HG03060 (cell line): ENCODE results near the gene ANKRD29.
"Not testable (repeated sequence)": the region's sequence is repeated elsewhere in the genome, so short reads cannot be mapped to it uniquely, and the experiment has no call there.

Source experiments
- ATAC-seq: cut with Tn5 transposase; IDR thresholded peaks from one replicate; pipeline ENCODE4 v1.9.1; 2021; ENCODE audit warnings: low read depth, moderate number of reproducible peaks; ENCODE audit not compliant: unreplicated experiment

Gene ANKRD29

GRCh38 chr18:23585007-23585871, 77.5 kb downstream of the ANKRD29 start:
- no peak for ATAC-seq

DNA sequence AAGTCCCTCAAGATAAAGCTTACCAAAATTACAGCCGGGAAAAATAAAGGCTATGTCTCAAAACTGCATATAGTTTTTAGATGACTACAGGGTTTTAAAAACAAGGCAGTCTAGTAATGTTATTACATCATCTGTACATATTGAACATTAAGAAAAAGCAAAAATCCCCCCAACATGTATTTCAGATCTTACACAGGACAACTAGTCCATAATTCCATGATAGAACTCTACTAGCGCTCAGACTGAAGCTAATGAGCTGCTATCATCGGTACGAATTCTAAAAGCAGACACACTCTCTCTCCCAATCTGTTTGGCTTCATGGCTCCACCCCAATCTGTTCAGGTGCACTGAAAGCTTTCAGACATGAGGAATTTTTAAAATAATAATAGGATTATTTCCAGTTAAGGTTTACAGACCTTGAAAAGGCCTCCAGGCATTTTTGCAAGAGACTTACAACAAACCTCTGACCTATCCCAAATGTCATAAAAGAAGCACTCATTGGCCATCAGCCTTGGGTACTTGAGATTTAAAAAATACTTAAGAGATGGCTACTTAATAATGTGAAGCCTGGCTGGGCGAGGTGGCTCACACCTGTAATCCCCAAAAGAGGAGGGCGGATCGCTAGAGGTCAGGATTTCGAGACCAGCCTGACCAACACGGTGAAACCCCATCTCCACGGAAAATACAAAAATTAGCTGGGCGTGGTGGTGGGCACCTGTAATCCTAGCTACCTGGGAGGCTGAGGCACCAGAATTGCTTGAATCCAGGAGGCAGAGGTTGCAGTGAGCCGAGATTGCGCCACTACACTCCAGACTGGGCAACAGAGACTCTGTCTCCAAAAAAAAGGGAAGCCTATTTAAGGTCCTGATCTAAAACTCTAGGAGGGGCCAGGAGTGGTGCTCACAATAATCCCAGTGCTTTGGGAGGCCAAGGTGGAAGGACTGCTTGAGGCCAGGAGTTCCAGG, 78.4 kb downstream of the ANKRD29 start:
- no peak for ATAC-seq

DNA sequence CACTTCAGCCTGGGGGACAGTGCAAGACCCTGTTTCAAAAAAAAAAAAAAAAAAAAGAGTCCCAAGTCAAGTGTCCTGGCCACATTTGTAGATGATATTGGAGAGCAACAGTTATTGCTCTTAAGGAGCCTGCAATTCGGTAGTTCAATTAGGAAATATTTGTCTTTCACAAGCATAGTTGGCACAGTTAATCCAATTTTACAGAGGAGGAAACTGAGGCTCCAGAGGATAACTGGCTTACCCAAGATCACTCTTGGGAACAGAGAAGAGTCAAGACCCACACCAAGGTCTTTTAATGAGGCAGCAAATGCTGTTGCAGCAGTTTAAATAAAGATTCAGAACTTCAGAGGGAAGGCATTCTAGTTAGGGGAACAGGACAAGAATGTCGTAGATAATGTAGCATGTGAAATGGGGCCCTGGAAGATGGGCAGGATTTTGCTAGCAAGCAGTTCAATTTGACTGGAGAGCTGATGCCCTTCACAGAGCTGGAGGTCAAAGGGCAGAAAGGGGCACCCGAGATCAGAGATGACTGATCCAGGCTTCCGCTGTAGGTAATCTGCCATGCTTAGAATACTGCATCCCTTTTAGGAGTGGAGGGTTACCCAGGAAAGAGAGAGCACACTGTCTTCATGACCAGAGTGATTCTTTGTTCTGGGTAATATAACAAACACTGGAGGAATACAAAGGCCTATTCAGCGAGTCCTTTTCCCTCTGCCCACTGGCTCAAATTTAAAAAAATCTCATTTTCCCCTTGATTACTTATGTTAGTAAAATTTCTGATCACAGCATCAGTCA, 79.4 kb downstream of the ANKRD29 start:
- ATAC-seq = no peak

DNA sequence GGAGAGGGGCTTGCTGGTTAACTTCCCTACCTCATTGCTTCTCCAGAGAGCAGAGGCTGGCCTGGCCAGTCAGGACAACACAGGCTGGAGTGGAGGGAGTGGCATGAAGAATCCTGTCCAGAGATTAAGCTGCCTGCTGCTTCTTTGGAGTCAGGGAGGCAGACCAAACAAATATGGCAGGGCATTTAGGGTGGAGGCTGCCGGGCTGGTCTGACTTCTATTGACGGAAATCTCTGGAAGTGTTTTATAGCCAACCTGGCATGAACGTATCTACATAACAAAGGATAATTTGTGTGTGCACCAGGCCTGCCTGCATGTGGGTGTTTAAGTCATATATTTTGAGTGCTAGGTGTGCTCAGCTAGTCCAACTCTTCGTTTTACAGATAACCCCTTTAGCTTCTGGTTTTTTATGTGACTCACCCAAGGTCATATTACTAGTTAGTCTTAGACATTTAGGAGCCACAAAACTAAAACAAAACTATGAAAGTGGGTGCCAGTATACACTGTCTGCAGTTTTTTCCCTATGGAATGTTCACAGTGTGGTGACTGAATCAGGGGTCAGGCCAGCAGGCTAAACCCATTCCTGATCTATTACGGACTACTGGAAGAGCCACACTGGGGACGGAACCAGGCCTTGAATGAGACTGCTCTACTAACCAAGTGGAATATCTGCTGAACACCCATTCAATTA, 81.9 kb downstream of the ANKRD29 start:
- no peak for ATAC-seq

DNA sequence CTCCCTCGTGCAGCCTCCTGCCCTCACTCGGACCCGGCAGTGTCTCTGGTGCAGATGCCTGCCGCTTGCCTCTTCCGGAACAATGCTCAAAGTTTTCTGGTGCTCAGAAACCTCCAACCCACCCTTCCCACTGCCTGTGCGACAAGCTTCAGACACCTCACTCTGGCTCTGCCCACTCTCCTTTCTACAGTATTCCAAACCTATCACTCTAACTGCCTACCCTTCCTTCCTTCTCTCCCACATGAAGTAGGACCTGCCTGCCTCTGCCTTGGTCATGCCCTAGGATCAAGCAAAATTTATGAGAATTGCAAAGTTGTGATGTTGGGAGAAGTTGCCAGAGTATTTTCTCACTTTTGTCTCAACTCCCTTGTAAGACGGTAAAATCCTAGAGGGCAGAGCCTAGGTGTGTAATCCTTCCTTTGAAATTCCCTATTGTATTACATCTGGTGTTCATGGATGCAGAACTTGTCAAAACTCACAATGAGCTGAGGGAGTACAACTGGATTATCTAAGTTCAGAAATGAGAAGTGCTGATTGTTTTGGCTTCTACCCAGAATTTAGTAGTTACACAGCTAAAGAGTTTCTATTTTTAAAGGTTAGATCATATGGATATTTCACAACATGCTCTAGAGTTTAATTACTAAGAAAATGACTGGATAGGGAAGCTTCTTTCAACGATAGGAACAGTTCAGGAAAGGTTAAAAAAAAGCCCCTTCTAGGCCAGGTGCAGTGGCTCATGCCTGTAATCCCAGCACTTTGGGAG, 83.6 kb downstream of the ANKRD29 start:
- ATAC-seq = no peak

GRCh38 chr18:23578067-23578701, 84.5 kb downstream of the ANKRD29 start:
- no peak for ATAC-seq

- not testable (repeated sequence) for ATAC-seq
Measured at GRCh38 chr18:23577521-23577920, 85.2 kb downstream of the ANKRD29 start.

- no peak for ATAC-seq
Measured at GRCh38 chr18:23575309-23575651, 87.4 kb downstream of the ANKRD29 start.

DNA sequence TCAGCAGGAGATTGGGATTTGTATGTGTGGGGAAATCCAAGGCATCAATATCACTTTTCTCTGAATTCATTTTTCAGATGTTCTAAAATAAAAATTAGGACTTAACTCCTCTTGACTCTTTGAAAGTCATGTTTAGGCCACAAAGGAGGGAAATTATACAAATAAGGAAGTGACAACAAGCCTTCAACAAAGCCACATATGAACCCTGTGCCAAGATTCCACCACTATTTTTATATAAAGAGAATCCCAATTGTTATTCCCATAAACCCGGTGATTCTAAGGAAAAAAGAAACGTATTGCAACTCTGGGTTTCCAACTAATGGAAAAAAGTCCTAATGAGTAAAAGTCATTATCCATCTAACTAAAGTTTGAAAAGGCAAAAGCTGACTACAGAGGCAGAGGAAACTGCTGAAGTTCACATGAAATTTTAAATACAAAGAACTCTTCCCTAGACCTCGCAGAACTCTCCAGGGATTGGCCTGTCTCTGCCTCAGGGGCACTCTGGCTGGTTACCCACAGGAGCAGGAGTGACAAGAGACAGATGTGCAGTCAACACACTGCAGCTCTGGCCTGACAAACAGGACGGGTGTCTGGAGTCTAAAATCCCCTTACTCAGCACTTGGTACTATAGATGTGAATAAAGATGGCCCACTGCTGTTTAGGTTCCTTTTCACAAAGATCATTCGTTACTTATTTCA, 88.0 kb downstream of the ANKRD29 start:
- ATAC-seq = no peak

- ATAC-seq = no peak
Measured at GRCh38 chr18:23573626-23574431, 88.9 kb downstream of the ANKRD29 start.

- ATAC-seq = no peak
Measured at GRCh38 chr18:23573020-23573419, 89.7 kb downstream of the ANKRD29 start.

GRCh38 chr18:23572570-23572969, 90.1 kb downstream of the ANKRD29 start:
- ATAC-seq = no peak

DNA sequence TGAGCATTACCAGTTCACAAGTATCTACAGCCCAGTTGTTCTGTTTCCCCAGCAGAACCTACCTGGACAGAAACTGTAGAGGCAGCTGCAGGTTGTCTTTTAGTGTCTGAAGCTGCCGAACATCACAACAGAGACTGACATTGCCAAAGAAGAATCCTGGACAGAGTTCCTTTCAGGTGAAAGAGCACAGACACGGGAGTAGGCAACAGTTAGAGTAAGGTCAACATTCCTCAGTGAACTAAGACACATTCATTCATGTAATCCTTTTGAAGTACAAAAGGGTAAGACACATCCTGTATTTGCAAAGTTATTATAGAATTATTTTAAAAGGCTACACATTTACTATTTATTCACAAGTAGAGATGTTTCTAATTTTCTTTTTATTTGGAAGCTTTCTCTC, 90.7 kb downstream of the ANKRD29 start:
- no peak for ATAC-seq

DNA sequence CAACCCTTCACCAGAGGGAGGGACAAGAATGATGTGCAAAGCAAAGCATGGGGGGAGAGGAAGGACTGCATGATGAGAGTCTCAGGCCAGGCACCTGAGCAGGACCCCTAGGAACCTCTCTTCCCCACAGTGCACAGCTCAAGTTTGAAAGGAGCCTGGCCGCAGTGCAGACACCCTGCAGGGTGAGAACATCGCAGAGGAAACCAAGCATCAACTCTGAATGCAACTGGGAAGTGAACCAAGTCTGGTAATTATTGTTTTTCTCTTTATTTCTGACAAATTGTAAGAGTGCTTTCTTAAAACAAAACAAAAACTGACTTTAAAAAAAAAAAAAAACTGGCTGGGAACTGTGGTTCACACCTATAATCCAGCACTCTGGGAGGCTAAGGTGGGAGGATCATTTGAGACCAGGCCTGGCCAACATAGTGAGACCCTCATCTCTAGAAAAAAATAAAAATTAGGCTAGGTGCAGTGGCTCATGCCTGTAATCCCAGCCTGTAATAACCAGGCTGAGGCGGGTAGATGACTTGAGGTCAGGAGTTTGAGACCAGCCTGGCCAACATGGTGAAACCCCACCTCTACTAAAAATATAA, 91.7 kb downstream of the ANKRD29 start:
- ATAC-seq = no peak

GRCh38 chr18:23569299-23570063, 93.2 kb downstream of the ANKRD29 start:
- ATAC-seq = no peak
